Measurements from ENCODE around the gene LILRB4. TPM values are rescaled to one million over a fixed set of nuclear protein-coding genes. Genes with fewer than 3 reads are reported as not detected.
"Not testable (repeated sequence)": the region's sequence is repeated elsewhere in the genome, so short reads cannot be mapped to it uniquely, and the experiment has no call there.

Gene LILRB4
- total RNA-seq, 4 donors from 2014 or later: 2.7 to 6.2 (median 3.7) TPM

DNA sequence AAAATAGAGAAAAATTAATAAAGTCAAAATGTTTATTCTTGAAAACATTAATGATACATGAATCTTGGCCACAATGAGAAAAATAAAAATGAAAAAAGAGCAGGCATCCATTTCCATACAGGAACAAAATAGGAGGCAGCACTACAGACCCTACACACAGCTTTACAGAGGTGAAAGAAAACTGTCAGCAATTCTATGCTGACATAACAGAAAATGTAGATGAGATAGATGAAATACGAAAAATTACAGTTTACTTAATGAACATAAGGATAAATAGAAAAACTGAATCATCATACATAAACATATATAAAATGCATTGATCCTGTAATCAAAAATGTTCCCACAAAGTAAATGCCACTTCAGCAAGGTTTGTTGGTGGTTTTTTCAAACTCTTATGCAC is 5.6 kb downstream of the LILRB4 start:
- no peaks in the 10 kb centered on the region for H3K36me3 ChIP-seq
- no peaks in the 10 kb centered on the region for H3K4me1 ChIP-seq
- intact Hi-C loops (cut with DNase I): no loop called here
- TF ChIP-seq, protein P1, sequence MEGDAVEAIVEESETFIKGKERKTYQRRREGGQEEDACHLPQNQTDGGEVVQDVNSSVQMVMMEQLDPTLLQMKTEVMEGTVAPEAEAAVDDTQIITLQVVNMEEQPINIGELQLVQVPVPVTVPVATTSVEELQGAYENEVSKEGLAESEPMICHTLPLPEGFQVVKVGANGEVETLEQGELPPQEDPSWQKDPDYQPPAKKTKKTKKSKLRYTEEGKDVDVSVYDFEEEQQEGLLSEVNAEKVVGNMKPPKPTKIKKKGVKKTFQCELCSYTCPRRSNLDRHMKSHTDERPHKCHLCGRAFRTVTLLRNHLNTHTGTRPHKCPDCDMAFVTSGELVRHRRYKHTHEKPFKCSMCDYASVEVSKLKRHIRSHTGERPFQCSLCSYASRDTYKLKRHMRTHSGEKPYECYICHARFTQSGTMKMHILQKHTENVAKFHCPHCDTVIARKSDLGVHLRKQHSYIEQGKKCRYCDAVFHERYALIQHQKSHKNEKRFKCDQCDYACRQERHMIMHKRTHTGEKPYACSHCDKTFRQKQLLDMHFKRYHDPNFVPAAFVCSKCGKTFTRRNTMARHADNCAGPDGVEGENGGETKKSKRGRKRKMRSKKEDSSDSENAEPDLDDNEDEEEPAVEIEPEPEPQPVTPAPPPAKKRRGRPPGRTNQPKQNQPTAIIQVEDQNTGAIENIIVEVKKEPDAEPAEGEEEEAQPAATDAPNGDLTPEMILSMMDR (IDR thresholded peaks at IDR 0.05): no peak
- TF ChIP-seq POLR2A (IDR thresholded peaks at IDR 0.05): no peak
- H3K4me3 ChIP-seq (replicated peaks in 1 of 3): no peak overlapping the region
- no peaks in the 10 kb centered on the region for H3K27me3 ChIP-seq
- 55 to 70% methylated on average over 1 of the region's 1 CpG for WGBS, 2 donors
- H3K9me3 ChIP-seq: no peaks in the 10 kb centered on the region
- DNase-seq: no peak
- H3K27ac ChIP-seq: no peak overlapping the region

DNA sequence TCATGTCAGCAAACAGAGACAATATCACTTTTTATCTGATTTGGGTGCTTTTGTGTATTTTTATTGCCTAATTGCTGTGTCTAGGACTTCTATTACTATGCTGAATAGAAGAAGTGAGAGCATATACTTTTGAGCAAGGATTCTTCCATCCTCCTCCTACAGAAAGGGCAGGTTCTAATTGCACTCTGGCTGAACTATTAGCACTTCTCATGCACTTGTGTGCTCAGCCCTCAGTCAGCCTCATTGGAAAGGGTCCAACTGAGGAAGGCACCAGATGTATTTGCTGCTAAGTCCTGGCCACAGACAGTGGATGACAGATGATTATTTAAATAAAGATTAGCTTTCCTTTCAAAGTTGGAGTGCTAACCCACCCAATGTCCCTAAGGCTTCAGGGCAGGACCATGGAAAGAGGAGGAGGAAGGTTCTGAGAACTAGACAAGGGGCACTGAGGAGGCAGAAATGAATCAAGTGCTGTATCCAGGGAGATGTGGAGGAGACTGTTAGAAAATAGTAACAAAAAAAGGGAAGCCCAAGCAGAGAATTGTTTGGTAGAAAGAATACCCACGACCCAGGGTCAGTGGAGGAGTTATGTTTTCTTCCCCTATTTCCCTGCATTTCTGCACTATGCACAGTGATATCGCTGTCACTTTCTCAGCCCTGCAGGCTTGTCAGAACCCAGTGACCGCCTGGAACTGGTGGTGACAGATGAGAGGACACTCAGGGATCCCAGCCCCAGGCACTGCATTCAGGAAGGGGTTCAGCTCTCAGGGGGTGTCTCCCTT is 8.0 kb downstream of the LILRB4 start:
- TF ChIP-seq, protein P1 (IDR thresholded peaks at IDR 0.05): no peak
- no peak for TF ChIP-seq POLR2A (IDR thresholded peaks at IDR 0.05)
- Histone ChIP-seq H3K4me3 (replicated peaks in 1 of 3) (no peak overlapping the region), H3K27me3 (no peaks in the 10 kb centered on the region), H3K27ac (no peak overlapping the region), H3K4me1 (no peaks in the 10 kb centered on the region), H3K9me3 (no peaks in the 10 kb centered on the region), H3K36me3 (no peaks in the 10 kb centered on the region)
- 54 to 61% methylated on average over 3 of the region's 3 CpGs for WGBS, 2 donors
- intact Hi-C loops (cut with DNase I): no loop called here
- no peak for DNase-seq

DNA sequence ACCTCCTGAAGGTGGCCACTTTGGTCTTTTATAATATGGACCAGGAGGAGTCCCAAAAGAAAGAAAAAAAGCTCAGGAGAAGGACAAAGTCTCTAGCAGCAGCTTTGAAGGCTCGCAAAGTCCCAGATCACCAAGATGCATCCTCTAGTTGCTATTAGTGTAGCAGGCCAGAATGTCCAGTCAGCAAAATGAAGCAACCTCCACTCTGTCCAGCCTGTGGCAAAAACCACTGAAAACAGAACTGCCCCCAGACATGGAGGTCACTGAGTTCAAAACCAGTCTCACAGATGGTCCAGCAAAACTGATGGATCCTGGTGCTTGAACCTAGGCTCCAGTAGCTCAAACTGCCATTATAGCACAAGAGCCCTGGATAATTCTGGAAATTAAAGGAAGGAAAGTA is 10.4 kb downstream of the LILRB4 start:
- Histone ChIP-seq H3K9me3 (no peaks in the 10 kb centered on the region), H3K27ac (no peak overlapping the region), H3K27me3 (no peaks in the 10 kb centered on the region), H3K4me1 (no peaks in the 10 kb centered on the region), H3K36me3 (no peaks in the 10 kb centered on the region), H3K4me3 (replicated peaks in 1 of 3) (no peak overlapping the region)
- intact Hi-C loops (cut with DNase I): no loop called here
- TF ChIP-seq, protein P1 (IDR thresholded peaks at IDR 0.05): no peak
- TF ChIP-seq POLR2A (IDR thresholded peaks at IDR 0.05): no peak
- 85 to 91% methylated on average over 1 of the region's 1 CpG for WGBS, 2 donors
- no peak for DNase-seq

DNA sequence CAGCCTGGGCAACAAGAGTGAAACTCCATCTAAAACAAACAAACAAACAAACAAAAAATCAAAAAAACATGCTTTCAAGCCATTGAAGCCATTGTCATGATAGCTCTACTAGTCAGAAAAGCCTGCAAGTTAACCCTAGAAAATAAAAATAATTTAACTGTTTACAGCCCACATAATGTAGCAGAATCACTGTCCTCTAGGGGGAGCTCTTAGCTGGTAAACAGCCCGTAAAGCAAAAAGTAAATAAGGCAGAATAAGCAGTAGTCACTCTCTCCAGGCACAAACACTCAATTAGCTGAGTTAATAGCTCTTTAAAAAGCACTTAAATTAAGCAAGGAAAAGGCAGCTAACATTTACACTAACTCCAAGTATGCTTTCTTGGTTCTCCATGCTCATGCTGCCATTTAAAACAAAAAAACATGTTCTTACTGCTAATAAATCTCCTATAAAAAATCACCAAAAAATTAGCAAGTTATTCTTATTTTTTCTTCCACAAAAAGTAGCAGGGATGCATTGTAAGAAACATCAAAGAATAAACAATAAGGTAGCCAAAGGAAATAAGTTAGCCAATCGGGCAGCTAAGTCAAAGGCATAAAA is 11.3 kb downstream of the LILRB4 start:
- Histone ChIP-seq H3K27me3 (no peaks in the 10 kb centered on the region), H3K4me1 (no peaks in the 10 kb centered on the region), H3K36me3 (no peaks in the 10 kb centered on the region), H3K27ac (no peak overlapping the region), H3K9me3 (no peaks in the 10 kb centered on the region), H3K4me3 (replicated peaks in 1 of 3) (no peak overlapping the region)
- no peak for DNase-seq
- TF ChIP-seq, protein P1 (IDR thresholded peaks at IDR 0.05): peak in 2 of 6 experiments; percentile 12 to 42
- TF ChIP-seq POLR2A (IDR thresholded peaks at IDR 0.05): no peak
- intact Hi-C loops (cut with DNase I): no loop called here
- WGBS, 2 donors: 40 to 44% methylated on average over 2 of the region's 2 CpGs

DNA sequence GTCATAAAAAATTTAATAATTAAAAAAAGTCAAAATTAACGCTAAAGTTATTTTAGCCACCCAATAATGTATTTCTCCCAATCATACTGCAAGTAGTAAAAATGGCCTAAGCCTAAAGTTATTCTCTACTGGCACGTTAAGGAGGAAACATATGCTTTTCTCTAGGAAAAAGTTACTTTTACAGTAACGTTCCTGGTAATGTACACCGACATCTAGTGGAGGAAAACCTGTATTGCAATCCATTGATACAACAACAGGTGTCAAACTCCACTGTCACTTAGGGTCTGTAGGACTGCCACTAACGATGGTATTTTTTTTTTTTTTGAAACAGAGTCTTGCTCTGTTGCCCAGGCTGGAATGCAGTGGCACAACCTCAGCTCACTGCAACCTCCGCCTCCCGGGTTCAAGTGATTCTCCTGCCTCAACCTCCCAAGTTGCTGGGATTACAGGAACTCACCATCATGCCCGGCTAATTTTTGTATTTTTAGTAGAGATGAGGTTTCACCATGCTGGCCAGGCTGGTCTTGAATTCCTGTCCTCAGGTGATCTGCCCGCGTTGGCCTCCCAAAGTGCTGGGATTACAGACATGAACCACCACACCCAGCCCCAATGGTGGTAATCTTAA is 13.5 kb downstream of the LILRB4 start:
- H3K9me3 ChIP-seq; H3K27ac ChIP-seq; intact Hi-C loops (cut with DNase I); H3K4me3 ChIP-seq (replicated peaks in 1 of 3); DNase-seq; H3K27me3 ChIP-seq; H3K36me3 ChIP-seq; H3K4me1 ChIP-seq: not testable (repeated sequence)
- WGBS, 2 donors: 26% methylated on average over 10 of the region's 10 CpGs
- TF ChIP-seq, protein P1 (IDR thresholded peaks at IDR 0.05): peak; percentile 34 to 89 (median 56)

Data from thyroid gland (tissue), 4 donors.